ENCODE results near the gene STAT2. TPM values are rescaled to one million over a fixed set of nuclear protein-coding genes. Genes with fewer than 3 reads are reported as not detected.

STAT2 gene
- total and polyA plus RNA-seq, 10 of the 15 experiments (the other 5 are each of a cell fraction or from before 2014, with no cell fraction given): 16.9 to 106 (median 77.9) TPM

DNA sequence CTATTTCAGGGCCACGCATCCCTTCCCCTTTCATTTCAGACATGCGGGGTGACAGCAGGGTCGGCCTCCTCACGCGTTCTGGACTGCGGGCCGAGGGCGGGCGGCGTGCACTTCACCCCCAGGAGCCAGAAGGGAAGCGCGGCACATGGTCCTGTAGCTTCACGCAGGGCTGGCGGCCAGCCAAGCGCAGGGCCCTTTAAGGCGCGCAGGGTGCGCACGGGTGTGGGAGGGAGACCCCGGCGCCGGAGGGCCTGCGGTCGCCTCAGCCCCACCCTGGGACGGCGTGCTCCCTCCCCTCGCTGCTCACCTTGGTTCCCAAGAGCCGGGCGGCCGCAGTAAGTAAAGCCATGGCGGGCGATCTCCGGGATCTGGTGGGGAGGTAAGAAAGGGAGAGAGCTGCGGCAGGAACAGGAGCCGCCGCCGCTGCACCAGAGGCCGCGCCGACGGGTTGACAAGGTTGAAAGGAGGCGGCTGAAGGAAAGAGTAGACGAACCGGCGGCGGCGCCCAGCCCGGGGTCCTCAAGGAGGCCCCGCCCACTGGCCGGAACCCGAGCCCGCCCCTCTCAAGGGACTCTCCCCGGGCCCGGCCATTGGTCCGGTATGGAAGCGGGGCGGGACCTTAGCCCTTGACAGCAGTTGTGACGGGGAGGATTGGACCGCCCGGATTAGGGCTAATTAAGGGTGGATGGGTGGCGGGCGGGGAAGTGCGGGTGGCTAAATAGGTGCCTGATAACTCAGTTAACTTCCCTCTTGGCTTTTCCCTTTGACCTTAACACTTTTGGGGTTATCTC, 59.9 kb downstream of the STAT2 start, which contains the start of gene CS (continued):
- TF ChIP-seq, protein P1, sequence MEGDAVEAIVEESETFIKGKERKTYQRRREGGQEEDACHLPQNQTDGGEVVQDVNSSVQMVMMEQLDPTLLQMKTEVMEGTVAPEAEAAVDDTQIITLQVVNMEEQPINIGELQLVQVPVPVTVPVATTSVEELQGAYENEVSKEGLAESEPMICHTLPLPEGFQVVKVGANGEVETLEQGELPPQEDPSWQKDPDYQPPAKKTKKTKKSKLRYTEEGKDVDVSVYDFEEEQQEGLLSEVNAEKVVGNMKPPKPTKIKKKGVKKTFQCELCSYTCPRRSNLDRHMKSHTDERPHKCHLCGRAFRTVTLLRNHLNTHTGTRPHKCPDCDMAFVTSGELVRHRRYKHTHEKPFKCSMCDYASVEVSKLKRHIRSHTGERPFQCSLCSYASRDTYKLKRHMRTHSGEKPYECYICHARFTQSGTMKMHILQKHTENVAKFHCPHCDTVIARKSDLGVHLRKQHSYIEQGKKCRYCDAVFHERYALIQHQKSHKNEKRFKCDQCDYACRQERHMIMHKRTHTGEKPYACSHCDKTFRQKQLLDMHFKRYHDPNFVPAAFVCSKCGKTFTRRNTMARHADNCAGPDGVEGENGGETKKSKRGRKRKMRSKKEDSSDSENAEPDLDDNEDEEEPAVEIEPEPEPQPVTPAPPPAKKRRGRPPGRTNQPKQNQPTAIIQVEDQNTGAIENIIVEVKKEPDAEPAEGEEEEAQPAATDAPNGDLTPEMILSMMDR (IDR thresholded peaks at IDR 0.05 in 2 of 3, conservative IDR thresholded peaks at IDR 0.05 in 1 of 3; ENCODE audit: control insufficient read depth in 2 of 3, extremely low read depth in 1 of 3, insufficient read depth in 1 of 3, low read depth in 3 of 3, low read length in 3 of 3): no peak
- TF ChIP-seq RFX5 (IDR thresholded peaks at IDR 0.05; ENCODE audit: low read depth, low read length): no peak
- peak; percentile 87 for TF ChIP-seq NKRF (conservative IDR thresholded peaks at IDR 0.05)
- peak; percentile 64; the same call in 1 of the 2 replicates for TF ChIP-seq GABPA (IDR thresholded peaks at IDR 0.05; ENCODE audit: low read depth)
- no peak for TF ChIP-seq MLLT1 (IDR thresholded peaks at IDR 0.05)
- no peak for TF ChIP-seq CHD4 (IDR thresholded peaks at IDR 0.05)
- no peak for TF ChIP-seq BRCA1 (IDR thresholded peaks at IDR 0.05; ENCODE audit: low read depth, low read length)
- TF ChIP-seq CREM (IDR thresholded peaks at IDR 0.05; ENCODE audit: low read depth): no peak
- no peak for TF ChIP-seq BMI1 (IDR thresholded peaks at IDR 0.05; ENCODE audit: borderline replicate concordance)
- no peak for TF ChIP-seq FOXK2 (IDR thresholded peaks at IDR 0.05)
- no peak for TF ChIP-seq WRNIP1 (IDR thresholded peaks at IDR 0.05; ENCODE audit: borderline replicate concordance, low read depth, low read length)
- peak; percentile 43; the same call in 1 of the 2 replicates for TF ChIP-seq CEBPZ (IDR thresholded peaks at IDR 0.05; ENCODE audit: low read depth, low read length)
- TF ChIP-seq CHD2 (IDR thresholded peaks at IDR 0.05; ENCODE audit: borderline replicate concordance, low read depth, low read length): peak; percentile 69; the same call in 1 of the 2 replicates
- no peak for TF ChIP-seq NR2C2 (IDR thresholded peaks at IDR 0.05; ENCODE audit: borderline replicate concordance, control insufficient read depth, insufficient read length, low read depth)
- TF ChIP-seq IKZF2 (IDR thresholded peaks at IDR 0.05): no peak
- TF ChIP-seq BCL11A (IDR thresholded peaks at IDR 0.05; ENCODE audit: low read depth, low read length): no peak
- TF ChIP-seq, protein P2, sequence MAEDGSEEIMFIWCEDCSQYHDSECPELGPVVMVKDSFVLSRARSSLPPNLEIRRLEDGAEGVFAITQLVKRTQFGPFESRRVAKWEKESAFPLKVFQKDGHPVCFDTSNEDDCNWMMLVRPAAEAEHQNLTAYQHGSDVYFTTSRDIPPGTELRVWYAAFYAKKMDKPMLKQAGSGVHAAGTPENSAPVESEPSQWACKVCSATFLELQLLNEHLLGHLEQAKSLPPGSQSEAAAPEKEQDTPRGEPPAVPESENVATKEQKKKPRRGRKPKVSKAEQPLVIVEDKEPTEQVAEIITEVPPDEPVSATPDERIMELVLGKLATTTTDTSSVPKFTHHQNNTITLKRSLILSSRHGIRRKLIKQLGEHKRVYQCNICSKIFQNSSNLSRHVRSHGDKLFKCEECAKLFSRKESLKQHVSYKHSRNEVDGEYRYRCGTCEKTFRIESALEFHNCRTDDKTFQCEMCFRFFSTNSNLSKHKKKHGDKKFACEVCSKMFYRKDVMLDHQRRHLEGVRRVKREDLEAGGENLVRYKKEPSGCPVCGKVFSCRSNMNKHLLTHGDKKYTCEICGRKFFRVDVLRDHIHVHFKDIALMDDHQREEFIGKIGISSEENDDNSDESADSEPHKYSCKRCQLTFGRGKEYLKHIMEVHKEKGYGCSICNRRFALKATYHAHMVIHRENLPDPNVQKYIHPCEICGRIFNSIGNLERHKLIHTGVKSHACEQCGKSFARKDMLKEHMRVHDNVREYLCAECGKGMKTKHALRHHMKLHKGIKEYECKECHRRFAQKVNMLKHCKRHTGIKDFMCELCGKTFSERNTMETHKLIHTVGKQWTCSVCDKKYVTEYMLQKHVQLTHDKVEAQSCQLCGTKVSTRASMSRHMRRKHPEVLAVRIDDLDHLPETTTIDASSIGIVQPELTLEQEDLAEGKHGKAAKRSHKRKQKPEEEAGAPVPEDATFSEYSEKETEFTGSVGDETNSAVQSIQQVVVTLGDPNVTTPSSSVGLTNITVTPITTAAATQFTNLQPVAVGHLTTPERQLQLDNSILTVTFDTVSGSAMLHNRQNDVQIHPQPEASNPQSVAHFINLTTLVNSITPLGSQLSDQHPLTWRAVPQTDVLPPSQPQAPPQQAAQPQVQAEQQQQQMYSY (CRISPR knock-in tag; IDR thresholded peaks at IDR 0.05): no peak

All from GM12878 (cell line).